HG03196 (cell line): ENCODE measurements around the gene EFCAB8.
"Not testable (repeated sequence)": the region's sequence is repeated elsewhere in the genome, so short reads cannot be mapped to it uniquely, and the experiment has no call there.

Experiments
- ATAC-seq: cut with Tn5 transposase; IDR thresholded peaks from one replicate; pipeline ENCODE4 v1.9.1; 2021; ENCODE audit not compliant: unreplicated experiment

The EFCAB8 gene

GRCh38 chr20:32842688-32843524 is 15.8 kb upstream of the EFCAB8 start:
- ATAC-seq = no peak

DNA sequence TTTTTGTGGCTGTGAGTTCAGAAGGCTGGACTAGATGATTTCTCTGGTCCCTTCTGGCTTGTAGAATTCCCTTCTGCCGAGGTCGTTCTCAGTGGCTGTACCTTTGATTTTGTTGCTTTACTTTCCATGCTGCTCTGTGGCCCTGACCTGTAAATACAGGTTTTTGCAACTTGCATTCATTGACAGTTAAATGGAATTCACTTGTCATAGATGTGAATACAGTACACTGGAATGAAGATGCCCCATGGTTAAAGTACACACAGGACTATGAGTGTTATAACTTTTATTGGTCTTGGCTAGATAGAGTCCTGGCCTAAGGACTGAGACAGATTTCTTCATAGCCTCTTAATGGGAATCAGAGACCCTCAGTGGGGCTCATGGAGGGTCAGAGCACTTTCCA is 12.9 kb upstream of the EFCAB8 start:
- no peak for ATAC-seq

- no peak for ATAC-seq
These were observed 11.9 kb upstream of the EFCAB8 start for GRCh38 chr20:32846852-32847251.

DNA sequence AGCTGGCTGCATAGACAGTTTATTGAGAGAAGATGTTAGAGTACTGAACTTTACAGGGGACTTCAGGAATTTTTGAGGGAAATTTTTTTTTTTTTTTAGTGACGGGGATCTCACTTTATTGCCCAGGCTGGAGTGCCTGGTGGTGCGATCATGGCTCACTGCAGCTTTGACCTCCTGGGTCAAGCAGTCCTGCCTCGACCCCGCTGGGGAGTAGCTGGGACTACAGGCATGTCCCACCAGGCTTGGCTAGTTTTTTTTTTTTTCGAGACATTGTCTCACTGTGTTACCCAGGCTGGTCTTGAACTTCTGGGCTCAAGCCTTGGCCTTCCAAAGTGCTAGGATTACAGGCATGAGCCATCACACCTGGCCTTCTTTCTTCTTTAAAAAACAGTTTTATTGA is 10.8 kb upstream of the EFCAB8 start:
- no peak for ATAC-seq

- no peak for ATAC-seq
These were observed 9.9 kb upstream of the EFCAB8 start for GRCh38 chr20:32848846-32849245.

GRCh38 chr20:32849577-32849976 is 9.1 kb upstream of the EFCAB8 start:
- ATAC-seq = no peak

- no peak for ATAC-seq
These were observed 3.3 kb upstream of the EFCAB8 start for GRCh38 chr20:32855387-32855786.

GRCh38 chr20:32858189-32858588 is 534 bp upstream of the EFCAB8 start:
- ATAC-seq = no peak

- no peak for ATAC-seq
These were observed 2.7 kb downstream of the EFCAB8 start for GRCh38 chr20:32861446-32861845.

- ATAC-seq = no peak
These were observed 10.8 kb downstream of the EFCAB8 start for GRCh38 chr20:32869562-32869961.

- ATAC-seq = not testable (repeated sequence)
These were observed 11.8 kb downstream of the EFCAB8 start for GRCh38 chr20:32870526-32870925.

DNA sequence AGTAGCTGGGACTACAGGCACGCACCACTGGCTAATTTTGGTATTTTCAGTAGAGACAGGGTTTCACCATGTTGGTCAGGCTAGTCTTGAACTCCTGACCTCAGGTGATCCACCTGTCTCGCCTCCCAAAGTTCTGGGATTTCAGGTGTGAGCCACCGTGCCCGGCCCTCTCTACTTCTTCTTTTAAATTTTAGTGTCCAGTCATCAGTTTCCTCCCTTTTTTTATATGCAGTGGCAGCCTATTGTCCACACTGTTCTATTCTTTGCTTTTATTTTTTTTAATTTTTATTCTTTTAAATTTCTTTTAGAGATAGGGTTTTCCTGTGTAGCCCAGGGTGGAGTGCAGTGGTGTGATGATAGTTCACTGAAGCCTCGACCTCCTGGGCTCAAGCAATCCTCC is 12.3 kb downstream of the EFCAB8 start:
- ATAC-seq = no peak

GRCh38 chr20:32871627-32872160 is 13.0 kb downstream of the EFCAB8 start:
- ATAC-seq = no peak

GRCh38 chr20:32872266-32872665 is 13.5 kb downstream of the EFCAB8 start:
- ATAC-seq = no peak

- no peak for ATAC-seq
These were observed 16.9 kb downstream of the EFCAB8 start for GRCh38 chr20:32875673-32876072.

DNA sequence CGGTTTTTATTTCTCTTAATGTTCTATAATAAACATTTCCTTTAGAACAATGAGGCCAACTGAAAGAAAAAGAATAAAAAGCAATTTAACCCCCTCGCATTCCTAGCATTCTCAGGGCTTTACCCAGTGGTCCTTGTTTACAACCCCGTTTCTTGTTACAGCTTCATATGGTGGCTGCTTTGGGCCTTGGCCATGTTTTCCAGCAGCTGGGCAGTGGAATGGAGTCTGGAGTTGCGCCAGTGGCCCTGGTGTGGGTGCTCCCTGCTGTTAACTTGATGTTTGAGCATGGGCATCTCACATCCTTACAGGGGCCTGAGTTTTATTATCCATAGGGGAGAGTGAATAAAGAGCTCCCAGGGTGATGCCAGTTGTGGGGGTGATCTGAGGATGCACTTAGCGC is 18.8 kb downstream of the EFCAB8 start:
- no peak for ATAC-seq

- ATAC-seq = no peak
These were observed 20.1 kb downstream of the EFCAB8 start for GRCh38 chr20:32878820-32879219.

DNA sequence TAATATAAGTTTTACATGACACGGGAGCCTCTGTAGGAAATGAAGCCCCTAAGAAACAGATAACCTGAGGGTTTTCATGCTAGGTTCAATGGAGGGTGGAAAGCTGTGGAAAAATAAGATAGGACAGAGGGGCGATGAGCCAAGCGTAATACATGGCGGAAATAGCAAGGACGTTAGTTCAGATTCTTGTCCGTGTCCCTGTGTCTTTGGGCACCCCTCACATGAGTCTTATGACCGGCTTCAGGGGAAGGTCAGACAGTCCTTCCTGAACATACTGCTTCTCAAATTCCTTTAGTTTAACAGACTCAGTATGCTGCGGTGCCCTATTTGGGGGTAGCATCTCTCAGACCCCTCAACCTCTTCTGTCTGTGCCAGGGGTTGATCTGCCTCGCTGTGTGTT is 20.8 kb downstream of the EFCAB8 start:
- no peak for ATAC-seq

DNA sequence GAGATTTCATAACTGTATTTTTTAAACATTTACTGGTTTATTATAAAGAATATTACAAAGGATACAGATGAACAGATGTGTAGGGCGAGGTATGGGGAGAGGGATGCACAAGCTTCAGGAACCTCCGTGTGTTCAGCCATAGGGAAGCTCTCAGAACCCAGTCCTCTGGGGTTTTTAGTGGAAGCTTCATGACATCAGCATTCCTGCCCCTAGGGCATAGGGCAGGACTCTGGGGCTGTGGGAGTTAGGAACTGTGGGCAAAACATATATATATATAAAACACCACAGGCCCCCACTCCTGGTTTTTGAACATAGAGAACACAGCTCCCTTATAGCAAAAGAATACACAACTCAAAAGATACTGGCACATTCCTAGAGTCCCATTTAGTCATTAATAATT is 21.9 kb downstream of the EFCAB8 start:
- no peak for ATAC-seq

- no peak for ATAC-seq
These were observed 24.4 kb downstream of the EFCAB8 start for GRCh38 chr20:32883081-32883480.

- no peak for ATAC-seq
These were observed 26.5 kb downstream of the EFCAB8 start for GRCh38 chr20:32885185-32885584.

GRCh38 chr20:32885952-32886351 is 27.2 kb downstream of the EFCAB8 start:
- ATAC-seq = no peak

GRCh38 chr20:32886652-32887051 is 27.9 kb downstream of the EFCAB8 start:
- ATAC-seq = no peak
